C1 segment of cervical spinal cord (tissue), 14 donors: Measurements from ENCODE around the gene CENPP.
"Not testable (repeated sequence)": the region's sequence is repeated elsewhere in the genome, so short reads cannot be mapped to it uniquely, and the experiment has no call there.

Source experiments
- DNase-seq, 14 donors: peaks; one replicate each; lab custom pipeline; 2025; lab: John Stamatoyannopoulos, UW

The CENPP gene

GRCh38 chr9:92378865-92379560, 53.3 kb downstream of the CENPP start:
- DNase-seq: no peak

- DNase-seq: no peak
Observed at GRCh38 chr9:92380603-92381002, 54.9 kb downstream of the CENPP start.

- DNase-seq: no peak
Observed at GRCh38 chr9:92381775-92382174, 56.0 kb downstream of the CENPP start.

- no peak for DNase-seq
Observed at GRCh38 chr9:92384375-92384774, 58.6 kb downstream of the CENPP start.

GRCh38 chr9:92385001-92385400, 59.2 kb downstream of the CENPP start:
- DNase-seq: no peak

- DNase-seq: no peak
Observed at GRCh38 chr9:92385477-92385876, 59.7 kb downstream of the CENPP start.

- DNase-seq: no peak
Observed at GRCh38 chr9:92385953-92386352, 60.2 kb downstream of the CENPP start.

- DNase-seq: no peak
Observed at GRCh38 chr9:92392690-92393089, 66.9 kb downstream of the CENPP start.

GRCh38 chr9:92393686-92394085, 67.9 kb downstream of the CENPP start:
- DNase-seq: no peak

- no peak for DNase-seq
Observed at GRCh38 chr9:92395617-92396016, 69.9 kb downstream of the CENPP start.

GRCh38 chr9:92397853-92398252, 72.1 kb downstream of the CENPP start:
- DNase-seq: no peak

- DNase-seq: no peak
Observed at GRCh38 chr9:92402360-92402759, 76.6 kb downstream of the CENPP start.

GRCh38 chr9:92402826-92403745, 77.3 kb downstream of the CENPP start:
- no peak for DNase-seq

GRCh38 chr9:92404042-92404836, 78.5 kb downstream of the CENPP start, which contains the start of gene OGN:
Gene OGN, minus strand, starts transcription at chr9:92404578. Its CDS starts 1,171 bp downstream, at chr9:92403407.
- no peak for DNase-seq

- DNase-seq: no peak
Observed at GRCh38 chr9:92405818-92406217, 80.1 kb downstream of the CENPP start.

- DNase-seq: peak in 10 of 14 donors; percentile 1 to 56 (median 8)
Observed at GRCh38 chr9:92406477-92406876, 80.7 kb downstream of the CENPP start.

GRCh38 chr9:92407818-92408217, 82.1 kb downstream of the CENPP start:
- no peak for DNase-seq

GRCh38 chr9:92408747-92409478, 83.2 kb downstream of the CENPP start:
- DNase-seq: no peak

- DNase-seq: not testable (repeated sequence)
Observed at GRCh38 chr9:92411157-92411556, 85.4 kb downstream of the CENPP start.

GRCh38 chr9:92414566-92414965, 88.8 kb downstream of the CENPP start:
- no peak for DNase-seq
